ENCODE measurements around the gene NFKBIZ. TPM values are rescaled to one million over a fixed set of nuclear protein-coding genes. Genes with fewer than 3 reads are reported as not detected.
A peak's percentile ranks its signal among the peaks of the same experiment; 100 is the strongest.

NFKBIZ gene
- total and polyA plus RNA-seq, 4 donors = 27.6 to 94.8 (median 81.3) TPM

DNA sequence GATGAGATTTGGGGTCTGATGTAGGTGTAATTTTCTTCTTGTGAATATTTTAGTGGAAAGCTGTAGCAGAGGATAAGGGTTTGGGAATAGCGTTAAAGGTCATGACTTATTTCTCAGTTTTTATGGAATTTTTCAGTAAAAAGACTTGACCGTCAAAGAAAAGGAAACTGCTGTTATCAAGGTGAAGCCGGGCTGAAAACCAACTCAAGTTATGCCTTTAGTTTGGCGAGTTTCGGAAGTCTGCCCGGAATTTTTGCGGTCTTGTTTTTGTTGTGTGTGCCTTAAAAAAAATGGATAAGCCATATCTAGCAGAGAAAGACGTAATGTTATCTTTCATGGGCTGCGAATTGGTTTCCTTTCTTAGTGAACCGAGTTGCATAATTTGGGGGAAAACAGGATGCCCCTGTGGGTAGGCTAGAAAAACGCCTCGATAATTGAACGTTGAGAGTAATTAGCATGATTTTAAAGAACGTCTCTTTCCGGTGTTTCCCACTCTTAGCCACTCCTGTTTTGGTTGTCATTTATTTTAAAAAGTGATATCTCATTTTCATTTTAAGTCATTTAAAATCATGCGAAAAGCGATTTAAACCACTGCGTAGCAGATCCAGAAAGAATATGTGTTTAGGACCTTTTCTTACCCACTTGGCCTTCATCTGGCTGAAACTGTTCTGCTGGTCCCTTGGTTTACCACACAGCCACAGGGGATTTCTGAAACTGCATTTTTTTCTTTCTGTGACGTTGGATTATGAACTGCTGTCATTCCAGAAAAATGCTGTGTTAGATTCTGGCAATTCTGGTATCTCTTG lies 1.1 kb downstream of the NFKBIZ start:
- Histone ChIP-seq H3K9me3 (ENCODE audit: control insufficient read depth in 4 of 4, insufficient read depth in 3 of 4, low read length in 3 of 4) (no peaks in the 10 kb centered on the region), H3K27me3 (ENCODE audit: control insufficient read depth in 3 of 3, insufficient read depth in 3 of 3, low read length in 2 of 3) (no peaks in the 10 kb centered on the region), H3K9ac (ENCODE audit: insufficient read depth in 1 of 2, low read length in 2 of 2) (peak overlapping the region; percentile 80 to 91), H3K27ac (ENCODE audit: low read depth in 1 of 2, low read length in 1 of 2) (peak overlapping the region; percentile 98 to 99), H3K4me3 (peak overlapping the region; percentile 99), H3K4me1 (ENCODE audit: control insufficient read depth in 5 of 5, insufficient read depth in 5 of 5, low read length in 5 of 5) (peaks cover 4 to 29% (median 10%) of the 10 kb centered on the region in 5 donors), H3K36me3 (ENCODE audit: control insufficient read depth in 4 of 4, insufficient read depth in 4 of 4, low read length in 4 of 4) (peaks cover 14 to 31% (median 28%) of the 10 kb centered on the region in 4 donors)
- WGBS, 2 donors = 0 to 1% methylated on average over 19 of the region's 19 CpGs
- no peak for ATAC-seq (ENCODE audit: insufficient read depth, low FRiP score)
- peak; percentile 47 to 81 (median 76) for DNase-seq
- TF ChIP-seq, protein P1, sequence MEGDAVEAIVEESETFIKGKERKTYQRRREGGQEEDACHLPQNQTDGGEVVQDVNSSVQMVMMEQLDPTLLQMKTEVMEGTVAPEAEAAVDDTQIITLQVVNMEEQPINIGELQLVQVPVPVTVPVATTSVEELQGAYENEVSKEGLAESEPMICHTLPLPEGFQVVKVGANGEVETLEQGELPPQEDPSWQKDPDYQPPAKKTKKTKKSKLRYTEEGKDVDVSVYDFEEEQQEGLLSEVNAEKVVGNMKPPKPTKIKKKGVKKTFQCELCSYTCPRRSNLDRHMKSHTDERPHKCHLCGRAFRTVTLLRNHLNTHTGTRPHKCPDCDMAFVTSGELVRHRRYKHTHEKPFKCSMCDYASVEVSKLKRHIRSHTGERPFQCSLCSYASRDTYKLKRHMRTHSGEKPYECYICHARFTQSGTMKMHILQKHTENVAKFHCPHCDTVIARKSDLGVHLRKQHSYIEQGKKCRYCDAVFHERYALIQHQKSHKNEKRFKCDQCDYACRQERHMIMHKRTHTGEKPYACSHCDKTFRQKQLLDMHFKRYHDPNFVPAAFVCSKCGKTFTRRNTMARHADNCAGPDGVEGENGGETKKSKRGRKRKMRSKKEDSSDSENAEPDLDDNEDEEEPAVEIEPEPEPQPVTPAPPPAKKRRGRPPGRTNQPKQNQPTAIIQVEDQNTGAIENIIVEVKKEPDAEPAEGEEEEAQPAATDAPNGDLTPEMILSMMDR (IDR thresholded peaks at IDR 0.05; ENCODE audit: control extremely low read depth, extremely low read depth) = no peak

DNA sequence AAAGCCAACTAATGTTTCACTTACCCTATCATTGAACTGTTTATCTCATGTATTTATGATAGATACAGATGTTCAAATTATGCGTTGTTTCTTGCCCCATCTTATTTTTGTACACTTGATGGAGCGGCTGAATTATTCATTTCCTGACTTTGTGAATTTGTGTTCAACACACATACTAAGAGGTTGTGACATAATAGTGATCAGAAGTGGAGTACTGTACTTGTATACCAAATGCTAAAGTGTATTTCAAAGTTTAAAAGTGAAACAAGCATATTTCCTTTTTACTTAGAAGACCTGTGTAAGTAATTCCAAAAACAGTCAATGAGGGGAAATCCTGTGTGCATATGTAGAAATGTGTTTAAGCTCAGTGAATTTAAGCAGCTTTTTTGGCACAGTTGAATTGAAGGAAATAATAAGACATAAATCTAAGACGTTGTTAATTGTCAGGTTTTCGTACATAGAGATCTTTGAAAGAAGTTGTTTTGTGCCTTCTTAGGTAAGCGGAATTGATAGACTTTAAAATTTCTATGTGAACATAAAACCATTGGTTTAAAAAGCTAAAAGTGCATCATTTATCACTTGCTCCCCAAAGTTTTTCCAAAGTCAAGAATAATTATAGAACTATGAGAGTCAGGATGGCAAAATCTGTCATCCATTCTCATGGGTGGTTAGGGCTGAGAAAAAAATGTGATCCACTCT lies 1.9 kb downstream of the NFKBIZ start:
- peaks cover 4 to 29% (median 10%) of the 10 kb centered on the region in 5 donors for H3K4me1 ChIP-seq (ENCODE audit: control insufficient read depth in 5 of 5, insufficient read depth in 5 of 5, low read length in 5 of 5)
- peak overlapping the region; percentile 28 for H3K4me3 ChIP-seq
- H3K9ac ChIP-seq (ENCODE audit: insufficient read depth in 1 of 2, low read length in 2 of 2) = peak overlapping the region; percentile 80 to 91
- H3K27ac ChIP-seq (ENCODE audit: low read depth in 1 of 2, low read length in 1 of 2) = peak overlapping the region in 1 of 2 donors; percentile 99
- 17 to 20% methylated on average over 5 of the region's 5 CpGs for WGBS, 2 donors
- TF ChIP-seq, protein P1 (IDR thresholded peaks at IDR 0.05; ENCODE audit: control extremely low read depth, extremely low read depth) = no peak
- no peaks in the 10 kb centered on the region for H3K27me3 ChIP-seq (ENCODE audit: control insufficient read depth in 3 of 3, insufficient read depth in 3 of 3, low read length in 2 of 3)
- H3K9me3 ChIP-seq (ENCODE audit: control insufficient read depth in 4 of 4, insufficient read depth in 3 of 4, low read length in 3 of 4) = no peaks in the 10 kb centered on the region
- DNase-seq (peak in 1 of 3 donors; percentile 40), ATAC-seq (ENCODE audit: insufficient read depth, low FRiP score) (no peak)
- H3K36me3 ChIP-seq (ENCODE audit: control insufficient read depth in 4 of 4, insufficient read depth in 4 of 4, low read length in 4 of 4) = peaks cover 18 to 34% (median 32%) of the 10 kb centered on the region in 4 donors

GRCh38 chr3:101851850-101852714 lies 2.8 kb downstream of the NFKBIZ start:
- H3K9me3 ChIP-seq (ENCODE audit: control insufficient read depth in 4 of 4, insufficient read depth in 3 of 4, low read length in 3 of 4) = peaks cover 0 to under 1% (median 0%) of the 10 kb centered on the region in 4 donors
- H3K36me3 ChIP-seq (ENCODE audit: control insufficient read depth in 4 of 4, insufficient read depth in 4 of 4, low read length in 4 of 4) = peaks cover 20 to 37% (median 35%) of the 10 kb centered on the region in 4 donors
- TF ChIP-seq, protein P1 (IDR thresholded peaks at IDR 0.05; ENCODE audit: control extremely low read depth, extremely low read depth) = no peak
- no peaks in the 10 kb centered on the region for H3K27me3 ChIP-seq (ENCODE audit: control insufficient read depth in 3 of 3, insufficient read depth in 3 of 3, low read length in 2 of 3)
- no peak for DNase-seq
- ATAC-seq (ENCODE audit: insufficient read depth, low FRiP score) = no peak
- 43 to 55% methylated on average over 6 of the region's 6 CpGs for WGBS, 2 donors
- H3K4me3 ChIP-seq = peak overlapping the region; percentile 28
- peak overlapping the region; percentile 36 to 39 for H3K27ac ChIP-seq (ENCODE audit: low read depth in 1 of 2, low read length in 1 of 2)
- no peak overlapping the region for H3K9ac ChIP-seq (ENCODE audit: insufficient read depth in 1 of 2, low read length in 2 of 2)
- peaks cover 4 to 29% (median 9%) of the 10 kb centered on the region in 5 donors for H3K4me1 ChIP-seq (ENCODE audit: control insufficient read depth in 5 of 5, insufficient read depth in 5 of 5, low read length in 5 of 5)

Measured in lung (tissue), 12 donors.